GM13977 (cell line): Measurements from ENCODE around the gene PGM5.

Experiments used
- DNase-seq: peaks from one replicate; pipeline ENCODE4 v3.0.0; 2012; ENCODE audit warnings: low spot score
- in situ Hi-C: fragments of 300-500 bp; cut with MboI; formaldehyde crosslinking; loops from one replicate; pipeline ENCODE4 v1.12.0; 2022; ENCODE audit warnings: low sequenced_read_pairs, low pct_unique_long_range_greater_than_20kb, mixed read lengths, inconsistent platforms; ENCODE audit not compliant: unreplicated experiment
- TF ChIP-seq, protein P1 (sequence below): IDR thresholded peaks from 2 replicates; pipeline ENCODE4 v1.5.1; 2012; ENCODE audit warnings: mild to moderate bottlenecking, control low read depth; ENCODE audit not compliant: insufficient read depth; ENCODE audit errors: extremely low read depth, missing control alignments

The PGM5 gene

DNA sequence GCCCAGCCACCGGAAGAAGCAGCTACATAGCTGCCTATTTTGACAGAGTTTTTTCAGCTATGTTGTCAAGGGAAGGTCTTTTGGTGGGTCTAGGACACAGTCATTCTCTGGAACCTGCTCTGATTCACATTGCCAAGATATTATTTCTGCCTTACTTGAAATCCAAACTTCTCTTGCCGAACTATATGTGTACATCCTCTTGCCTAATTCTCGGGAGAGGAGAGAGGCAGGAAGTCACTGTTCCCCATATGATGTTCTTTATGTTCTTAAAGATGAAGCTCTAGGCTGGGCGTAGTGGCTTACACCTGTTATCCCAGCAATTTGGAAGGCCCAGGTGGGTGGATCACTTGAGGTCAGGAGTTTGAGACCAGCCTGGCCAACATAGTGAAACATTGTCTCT is 175.7 kb downstream of the PGM5 start:
- in situ Hi-C loops: no loop called here
- TF ChIP-seq, protein P1, sequence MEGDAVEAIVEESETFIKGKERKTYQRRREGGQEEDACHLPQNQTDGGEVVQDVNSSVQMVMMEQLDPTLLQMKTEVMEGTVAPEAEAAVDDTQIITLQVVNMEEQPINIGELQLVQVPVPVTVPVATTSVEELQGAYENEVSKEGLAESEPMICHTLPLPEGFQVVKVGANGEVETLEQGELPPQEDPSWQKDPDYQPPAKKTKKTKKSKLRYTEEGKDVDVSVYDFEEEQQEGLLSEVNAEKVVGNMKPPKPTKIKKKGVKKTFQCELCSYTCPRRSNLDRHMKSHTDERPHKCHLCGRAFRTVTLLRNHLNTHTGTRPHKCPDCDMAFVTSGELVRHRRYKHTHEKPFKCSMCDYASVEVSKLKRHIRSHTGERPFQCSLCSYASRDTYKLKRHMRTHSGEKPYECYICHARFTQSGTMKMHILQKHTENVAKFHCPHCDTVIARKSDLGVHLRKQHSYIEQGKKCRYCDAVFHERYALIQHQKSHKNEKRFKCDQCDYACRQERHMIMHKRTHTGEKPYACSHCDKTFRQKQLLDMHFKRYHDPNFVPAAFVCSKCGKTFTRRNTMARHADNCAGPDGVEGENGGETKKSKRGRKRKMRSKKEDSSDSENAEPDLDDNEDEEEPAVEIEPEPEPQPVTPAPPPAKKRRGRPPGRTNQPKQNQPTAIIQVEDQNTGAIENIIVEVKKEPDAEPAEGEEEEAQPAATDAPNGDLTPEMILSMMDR: no peak

DNA sequence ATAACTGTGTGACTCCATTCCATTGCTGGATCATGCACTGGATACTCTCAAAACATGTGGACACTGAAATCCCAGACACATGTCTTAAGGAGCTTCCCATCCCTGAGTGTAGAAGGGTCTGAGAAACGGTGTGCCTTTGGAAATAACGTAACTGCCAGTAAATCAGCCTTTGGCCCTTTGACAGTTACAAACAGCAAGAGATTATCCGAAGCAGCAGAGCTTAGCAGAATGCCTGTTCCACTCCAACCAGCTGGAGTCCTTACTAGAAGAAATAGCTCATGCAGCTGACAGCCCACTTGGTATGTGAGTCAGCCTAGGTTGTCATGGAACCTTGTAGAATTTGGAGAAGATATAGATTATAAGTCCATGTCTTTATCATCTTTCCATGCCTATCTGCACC is 177.3 kb downstream of the PGM5 start:
- TF ChIP-seq, protein P1: no peak
- in situ Hi-C loops: no loop called here
- DNase-seq: no peak

More for the DNA sequence above, 175.7 kb downstream of the PGM5 start:
- DNase-seq: no peak

DNA sequence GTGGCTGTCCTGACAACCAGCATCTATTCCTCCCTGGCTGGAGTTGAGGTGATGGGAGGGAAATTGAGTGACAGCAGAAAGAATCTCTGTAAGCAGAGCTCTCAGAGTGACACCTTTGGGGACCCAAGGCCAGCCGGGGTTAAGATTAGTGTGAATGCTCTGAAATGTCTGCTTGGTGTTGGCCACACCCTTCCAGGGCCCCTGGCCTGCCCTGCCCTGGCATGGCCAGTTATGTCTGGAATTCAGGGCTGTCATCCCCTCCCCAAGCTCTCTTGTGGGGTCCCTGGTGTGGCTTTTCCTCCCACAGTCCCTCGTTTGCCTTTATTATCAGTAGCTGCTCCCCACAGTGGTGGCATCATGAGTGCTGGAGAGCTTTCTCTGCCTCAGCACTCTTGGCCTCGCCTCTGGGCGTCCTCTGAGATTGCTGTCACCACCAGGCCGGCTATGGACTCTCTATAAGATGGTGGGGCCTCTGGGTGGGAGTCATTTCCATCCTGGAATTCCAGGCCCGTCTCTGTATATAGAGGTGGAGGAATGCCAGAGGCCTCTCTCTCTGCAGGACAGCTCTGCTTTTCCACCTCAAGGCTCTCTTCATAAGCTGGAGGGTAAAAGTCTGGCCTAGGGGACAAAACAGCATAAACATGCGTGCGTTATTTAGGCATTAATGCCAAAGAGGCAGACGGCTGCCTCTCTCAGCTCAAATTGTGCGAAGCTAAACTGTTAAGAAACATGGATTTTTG is 180.6 kb downstream of the PGM5 start:
- no peak for DNase-seq
- in situ Hi-C loops: no loop called here

DNA sequence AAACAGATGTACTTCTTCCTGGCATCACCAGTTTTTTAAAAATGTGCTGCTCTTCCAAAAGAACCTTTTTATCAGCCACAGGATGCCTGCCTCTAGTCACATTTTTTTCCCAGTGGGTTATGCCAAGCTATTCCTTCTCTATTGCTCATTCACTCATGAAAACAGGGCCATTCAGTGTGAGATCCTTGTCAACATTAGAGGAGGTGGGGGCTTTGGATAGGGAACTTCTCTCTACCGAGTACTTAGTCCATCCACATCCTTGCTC is 181.1 kb downstream of the PGM5 start:
- in situ Hi-C loops: no loop called here

More for the DNA sequence above, 180.6 kb downstream of the PGM5 start:
- TF ChIP-seq, protein P1: no peak

DNA sequence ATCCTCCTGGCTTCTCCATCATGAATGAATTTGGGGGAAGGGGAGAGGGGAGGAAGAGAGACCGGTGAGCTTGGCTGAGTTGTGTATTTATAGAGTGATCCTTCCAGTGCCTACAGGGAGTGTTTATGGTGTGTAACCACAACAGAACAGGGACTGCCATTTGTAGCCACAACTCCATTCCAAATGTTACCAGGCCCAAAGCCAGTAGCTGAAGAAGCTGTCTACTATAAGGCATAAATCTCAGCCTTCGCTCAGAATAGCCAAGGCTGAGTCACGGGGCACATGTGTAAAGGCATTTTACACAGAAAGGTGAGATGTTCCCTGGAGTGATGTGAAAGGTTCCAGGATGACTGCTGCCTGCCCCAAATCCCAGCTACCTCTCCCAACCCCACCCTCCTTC is 181.8 kb downstream of the PGM5 start:
- in situ Hi-C loops: no loop called here
- DNase-seq: no peak
- TF ChIP-seq, protein P1: no peak

More for the DNA sequence above, 181.1 kb downstream of the PGM5 start:
- DNase-seq: no peak
- TF ChIP-seq, protein P1: no peak

DNA sequence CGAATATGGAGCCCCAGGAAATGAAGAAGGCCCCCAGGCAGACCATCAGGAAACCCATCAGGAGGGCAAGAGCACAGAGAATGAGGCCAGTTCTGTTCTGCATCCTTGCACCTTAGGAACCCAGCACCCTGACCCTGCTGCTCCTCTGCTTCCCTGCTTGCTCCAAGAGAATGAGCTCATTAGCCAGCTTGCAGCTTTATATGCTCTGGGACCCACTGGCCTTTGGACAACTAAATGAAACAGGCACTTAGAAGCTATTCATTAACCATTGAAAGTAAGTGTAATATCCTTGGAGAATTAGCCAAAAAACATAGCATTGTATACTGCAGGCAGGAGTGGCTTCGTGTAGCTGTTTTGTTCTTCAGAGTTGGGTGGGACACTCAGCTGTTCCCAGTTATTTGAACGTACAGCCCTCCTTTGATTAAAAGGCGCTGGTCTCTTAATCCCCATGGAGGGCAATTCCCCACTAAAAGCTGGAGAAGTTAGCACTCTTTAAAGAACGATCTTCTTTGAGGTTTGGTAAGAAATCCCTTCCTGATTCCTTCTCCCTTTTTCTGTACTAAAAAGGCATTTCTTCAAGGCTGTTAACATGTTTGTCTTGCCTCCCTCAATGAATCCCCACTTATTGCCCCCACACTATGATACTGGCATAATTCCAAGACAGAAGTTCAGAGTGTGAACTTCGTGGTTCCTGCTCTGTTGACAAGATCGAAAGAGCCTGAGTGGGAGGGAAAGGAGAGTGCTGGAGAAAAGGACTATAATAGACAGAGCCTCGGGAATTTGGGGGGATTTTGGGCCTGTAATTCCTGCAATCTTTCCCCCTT is 184.5 kb downstream of the PGM5 start, which contains the start of gene TMEM252:
Gene TMEM252, minus strand, starts transcription at position 172 of the 824 bp plus-strand sequence. Its CDS starts 69 bp downstream, at position 103.
- in situ Hi-C loops: no loop called here
- TF ChIP-seq, protein P1: no peak
- no peak for DNase-seq
